Mammary epithelial cell (primary cell): ENCODE results near the gene TTLL9.

Experiments
- EZH2 ChIP-seq: IDR thresholded peaks from 2 replicates; pipeline ENCODE4 v1.6.1; 2012; ENCODE audit warnings: low read length, inconsistent platforms, borderline replicate concordance
- TF ChIP-seq, protein P1 (sequence below), 2 donors: IDR thresholded peaks in 1 of 2; conservative IDR thresholded peaks in 1 of 2; 2 replicates each; pipeline ENCODE4 v1.5.1; 2011 to 2012; ENCODE audit warnings: inconsistent platforms in 2 of 2, low read length in 2 of 2, mild to moderate bottlenecking in 2 of 2, control low read depth in 1 of 2, low read depth in 1 of 2; ENCODE audit not compliant: insufficient read depth in 1 of 2; ENCODE audit errors: extremely low read depth in 1 of 2

DNA sequence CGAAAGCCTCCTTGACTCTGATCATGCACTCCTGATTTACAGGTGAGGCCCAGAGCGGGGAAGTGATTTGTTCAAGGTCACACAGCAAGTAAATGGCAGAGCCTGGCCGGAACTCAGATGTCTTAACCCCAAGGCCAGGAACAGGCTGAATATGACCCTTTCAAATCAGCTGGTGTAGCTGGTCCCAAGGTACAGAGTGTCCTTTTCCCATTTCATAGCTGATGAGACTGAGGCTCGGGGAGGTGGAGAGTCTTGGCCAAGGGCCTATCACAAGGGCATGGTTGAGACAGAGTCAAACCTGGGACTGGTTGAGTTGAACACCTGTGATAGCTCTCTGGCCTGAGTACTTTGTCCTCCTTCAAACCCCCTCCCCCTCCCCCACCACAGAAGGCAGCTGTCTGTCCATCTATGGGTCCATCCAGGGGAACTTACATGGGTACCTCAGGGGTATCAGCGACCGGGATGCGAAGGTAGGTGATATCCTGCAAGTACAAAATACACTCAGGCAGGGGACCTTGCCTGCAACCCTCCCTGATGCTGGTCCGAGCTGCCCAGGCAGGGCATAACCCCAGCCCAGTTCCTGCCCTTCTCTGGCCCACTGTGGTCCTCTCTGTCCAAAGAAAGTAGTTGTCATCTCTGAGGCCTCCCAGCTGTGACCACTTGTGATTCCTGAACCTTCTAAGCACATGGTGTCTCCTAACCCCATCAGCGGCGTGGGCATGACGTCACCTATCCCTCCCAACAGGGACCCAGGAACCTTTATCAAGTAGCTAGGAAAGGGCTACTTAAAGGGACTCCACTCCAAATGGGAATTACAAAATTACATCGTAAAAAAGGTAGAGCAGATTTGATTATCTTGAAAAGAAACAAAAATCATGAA is 5.7 kb upstream of the TTLL9 start:
- TF ChIP-seq, protein P1, sequence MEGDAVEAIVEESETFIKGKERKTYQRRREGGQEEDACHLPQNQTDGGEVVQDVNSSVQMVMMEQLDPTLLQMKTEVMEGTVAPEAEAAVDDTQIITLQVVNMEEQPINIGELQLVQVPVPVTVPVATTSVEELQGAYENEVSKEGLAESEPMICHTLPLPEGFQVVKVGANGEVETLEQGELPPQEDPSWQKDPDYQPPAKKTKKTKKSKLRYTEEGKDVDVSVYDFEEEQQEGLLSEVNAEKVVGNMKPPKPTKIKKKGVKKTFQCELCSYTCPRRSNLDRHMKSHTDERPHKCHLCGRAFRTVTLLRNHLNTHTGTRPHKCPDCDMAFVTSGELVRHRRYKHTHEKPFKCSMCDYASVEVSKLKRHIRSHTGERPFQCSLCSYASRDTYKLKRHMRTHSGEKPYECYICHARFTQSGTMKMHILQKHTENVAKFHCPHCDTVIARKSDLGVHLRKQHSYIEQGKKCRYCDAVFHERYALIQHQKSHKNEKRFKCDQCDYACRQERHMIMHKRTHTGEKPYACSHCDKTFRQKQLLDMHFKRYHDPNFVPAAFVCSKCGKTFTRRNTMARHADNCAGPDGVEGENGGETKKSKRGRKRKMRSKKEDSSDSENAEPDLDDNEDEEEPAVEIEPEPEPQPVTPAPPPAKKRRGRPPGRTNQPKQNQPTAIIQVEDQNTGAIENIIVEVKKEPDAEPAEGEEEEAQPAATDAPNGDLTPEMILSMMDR (conservative IDR thresholded peaks at IDR 0.05 in 1 of 2, IDR thresholded peaks at IDR 0.05 in 1 of 2; ENCODE audit: extremely low read depth in 1 of 2, insufficient read depth in 1 of 2, low read depth in 1 of 2, low read length in 2 of 2): no peak
- no peak for TF ChIP-seq EZH2
